Activated naive CD8-positive, alpha-beta T cell treated with anti-CD3 and anti-CD28 coated beads, Interleukin-2, amount 50 U/mL, for 16 hours (primary cell): ENCODE measurements around the gene MAP7D1.
A peak's percentile ranks its signal among the peaks of the same experiment; 100 is the strongest.

Experiments used
- DNase-seq: peaks from one replicate; pipeline ENCODE4 v3.0.0-alpha.2; 2020; ENCODE audit warnings: low read depth, low spot score

Gene MAP7D1

DNA sequence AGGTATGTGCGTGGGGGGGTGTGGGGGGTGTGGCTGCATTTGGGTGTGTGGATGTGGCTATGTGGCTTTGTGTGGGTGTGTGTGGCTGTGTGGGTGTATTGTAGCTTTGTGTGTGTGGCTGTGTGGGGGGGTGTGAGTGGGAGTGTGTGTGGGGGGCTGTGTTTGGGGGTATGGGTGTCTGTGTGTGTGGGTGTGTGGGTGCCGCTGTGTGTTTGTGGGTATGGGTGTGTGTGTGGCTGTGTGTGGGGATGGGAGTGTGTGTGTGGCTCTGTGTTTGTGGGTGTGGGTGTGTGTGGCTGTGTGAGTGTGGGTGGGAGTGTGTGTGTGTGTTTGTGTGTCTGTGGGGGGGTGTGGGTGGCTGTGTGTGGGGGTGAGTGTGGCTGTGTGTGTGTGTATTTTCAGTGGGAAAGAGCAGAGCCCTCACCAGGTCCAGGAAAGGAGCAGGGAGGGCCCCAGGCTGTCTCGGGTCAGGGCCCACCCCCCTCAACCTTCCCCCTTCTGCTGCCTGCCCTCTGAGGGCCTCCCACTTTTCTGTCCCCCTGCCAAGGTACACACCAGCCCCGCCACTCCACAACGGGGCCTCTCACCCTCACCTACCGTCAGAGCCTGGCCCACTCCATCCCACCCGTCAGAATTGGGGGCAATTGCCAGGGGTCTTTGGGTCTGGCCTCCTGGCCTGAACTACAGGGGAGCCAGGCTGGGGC, 29.0 kb upstream of the MAP7D1 start:
- DNase-seq, result no peak

DNA sequence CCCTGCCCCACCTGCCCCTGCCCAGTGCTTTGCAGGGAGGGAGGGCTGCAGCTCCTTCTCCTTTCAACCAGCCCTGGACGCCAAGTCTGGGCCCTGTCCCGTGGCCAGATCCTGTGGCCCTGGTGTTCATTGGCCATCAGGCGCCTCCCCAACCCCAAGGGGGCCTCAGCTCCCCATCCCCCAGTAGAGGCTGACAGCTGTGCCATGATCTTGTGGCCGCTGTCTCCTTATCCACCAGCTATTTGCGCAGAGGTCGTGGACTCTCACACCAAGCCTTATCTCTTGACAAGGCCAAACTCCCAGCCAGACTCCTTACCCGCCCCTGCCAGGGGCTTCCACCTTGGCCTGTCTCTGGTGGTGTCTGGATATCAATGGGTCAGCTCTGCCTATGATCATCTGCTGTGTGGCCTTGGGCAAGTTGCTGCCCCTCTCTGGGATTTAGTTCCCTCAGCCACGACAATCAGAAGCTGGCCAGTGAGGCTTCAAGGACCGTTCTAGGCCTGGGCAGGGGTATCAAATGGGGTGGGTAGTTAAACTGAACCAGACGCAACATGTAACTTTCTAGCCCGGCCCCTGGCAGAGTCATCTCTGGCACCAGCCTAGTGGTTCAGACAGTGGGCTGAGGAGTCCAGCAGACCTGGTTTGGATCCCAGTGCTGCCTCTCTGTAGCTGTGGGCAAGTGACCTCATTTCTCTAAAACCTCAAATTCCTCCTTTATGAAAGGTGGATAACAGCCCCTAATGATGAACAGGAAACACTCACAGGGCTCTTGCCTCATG, 27.6 kb upstream of the MAP7D1 start:
- no peak for DNase-seq

DNA sequence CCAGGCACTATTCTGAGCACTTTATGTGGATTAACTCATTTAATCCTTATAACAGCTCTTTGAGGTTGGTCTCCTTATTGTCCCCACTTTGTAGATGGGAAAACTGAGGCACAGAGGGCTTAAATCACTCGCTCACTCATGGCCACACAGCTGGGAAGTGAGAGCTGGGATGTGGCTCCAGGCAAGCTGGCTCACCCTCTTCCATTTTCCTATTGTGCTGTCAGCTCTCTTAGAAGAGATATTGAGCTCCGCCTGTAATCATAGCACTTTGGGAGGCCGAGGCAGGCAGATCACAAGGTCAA, 27.1 kb upstream of the MAP7D1 start:
- DNase-seq, result no peak

GRCh38 chr1:36132029-36132428, 23.9 kb upstream of the MAP7D1 start:
- DNase-seq, result no peak

DNA sequence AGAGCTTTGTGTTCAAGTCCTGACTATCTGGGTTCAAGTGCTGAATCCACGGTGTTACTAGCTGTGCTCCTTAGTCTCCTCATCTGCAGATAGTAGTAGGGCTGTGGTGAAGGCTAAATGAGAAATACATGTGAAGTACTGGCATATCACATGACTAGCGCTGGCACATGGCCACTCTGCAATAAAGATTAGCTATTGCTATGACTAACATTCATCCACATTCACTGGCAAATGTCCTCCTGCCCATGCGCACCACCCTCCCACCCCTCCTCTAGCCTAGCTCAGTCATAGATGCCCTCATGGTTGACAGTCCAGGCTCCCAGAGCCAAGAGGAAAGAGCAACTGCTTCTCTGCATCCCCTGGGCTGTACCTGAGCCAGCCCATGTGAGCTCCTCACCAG, 22.5 kb upstream of the MAP7D1 start:
- no peak for DNase-seq

GRCh38 chr1:36134031-36134430, 21.9 kb upstream of the MAP7D1 start:
- DNase-seq, result no peak

- no peak for DNase-seq
Measured at GRCh38 chr1:36134505-36135329, 21.2 kb upstream of the MAP7D1 start.

- no peak for DNase-seq
Measured at GRCh38 chr1:36135330-36135667, 20.7 kb upstream of the MAP7D1 start.

- DNase-seq, result no peak
Measured at GRCh38 chr1:36135796-36136195, 20.2 kb upstream of the MAP7D1 start.

GRCh38 chr1:36136535-36136934, 19.4 kb upstream of the MAP7D1 start:
- no peak for DNase-seq

- DNase-seq, result no peak
Measured at GRCh38 chr1:36137226-36137625, 18.7 kb upstream of the MAP7D1 start.

DNA sequence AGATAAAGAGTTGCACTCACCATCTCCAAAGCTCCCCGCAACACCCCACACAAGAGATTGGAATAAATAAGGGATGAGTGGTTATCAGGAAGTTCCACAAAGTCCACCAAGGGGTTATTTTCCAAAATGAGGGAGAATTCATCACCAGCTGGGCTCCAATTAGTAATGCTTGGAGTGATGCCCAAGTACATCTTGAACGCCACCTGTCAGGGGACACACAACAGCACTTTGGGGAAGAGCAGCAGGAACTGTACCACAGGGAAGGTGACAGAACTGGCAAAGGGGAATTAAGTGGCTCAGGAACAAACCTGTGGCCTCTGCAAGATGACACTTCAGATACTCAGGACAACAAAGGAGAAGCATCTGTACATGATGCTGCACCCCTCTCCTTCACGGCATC, 18.2 kb upstream of the MAP7D1 start:
- no peak for DNase-seq

DNA sequence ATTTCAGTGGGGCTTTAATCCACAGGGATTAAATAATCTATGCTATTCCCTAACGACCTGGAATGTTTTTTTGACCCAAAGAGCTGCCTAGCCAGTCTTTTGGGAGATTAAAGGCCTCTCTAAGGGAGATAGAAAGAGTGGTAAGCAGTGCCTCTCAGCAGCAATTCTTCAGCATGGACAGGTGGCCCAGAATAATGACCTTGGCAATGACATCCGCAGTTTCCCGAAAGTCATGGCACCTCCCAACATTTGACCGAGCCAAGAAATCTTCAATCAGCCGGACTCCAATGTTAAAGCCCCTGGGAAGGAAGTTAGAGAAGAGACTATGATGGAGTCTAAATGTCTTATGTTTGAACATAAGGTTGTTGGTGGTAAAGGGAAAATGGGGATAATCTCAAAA, 16.4 kb upstream of the MAP7D1 start:
- no peak for DNase-seq

GRCh38 chr1:36142121-36142520, 13.8 kb upstream of the MAP7D1 start:
- DNase-seq, result no peak

DNA sequence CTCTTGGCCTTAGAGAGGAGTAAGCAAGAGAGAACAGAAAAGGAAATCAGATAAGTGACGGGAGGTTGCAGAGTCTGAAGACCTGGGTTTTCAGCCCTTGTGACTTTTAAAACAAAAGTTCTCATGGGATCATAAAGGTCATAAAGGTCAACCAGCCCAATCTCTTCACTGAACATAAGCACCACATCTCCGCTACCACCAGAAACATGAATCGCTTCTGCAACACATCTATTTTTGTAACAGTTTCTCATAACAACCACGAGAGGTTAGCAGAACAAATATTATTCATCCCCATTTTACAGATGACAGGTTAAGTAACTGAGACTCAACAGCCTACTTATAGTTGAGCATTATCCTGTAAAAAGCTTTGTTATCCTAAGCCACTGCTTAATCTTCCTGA, 12.5 kb upstream of the MAP7D1 start:
- DNase-seq, result no peak

DNA sequence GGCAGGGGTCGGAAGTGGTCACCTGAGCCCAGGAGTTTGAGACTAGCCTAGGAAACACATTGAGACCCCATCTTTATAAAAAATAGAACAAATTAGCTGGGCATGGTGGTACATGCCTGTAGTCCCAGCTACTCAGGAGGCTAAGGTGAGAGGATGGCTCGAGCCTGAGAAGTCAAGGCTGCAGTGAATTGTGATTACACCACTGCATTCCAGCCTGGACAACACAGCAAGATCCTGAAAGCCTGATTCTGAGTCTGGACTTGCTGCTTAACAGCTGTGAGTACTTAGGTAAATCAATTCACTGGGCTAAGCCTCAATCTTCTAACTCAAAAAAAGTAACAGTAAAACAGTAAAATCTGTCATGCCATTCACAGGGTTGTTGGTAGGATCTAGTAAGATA, 11.5 kb upstream of the MAP7D1 start:
- DNase-seq, result no peak

GRCh38 chr1:36148821-36149236, 7.1 kb upstream of the MAP7D1 start:
- no peak for DNase-seq

- DNase-seq, result peak; percentile 99
Measured at GRCh38 chr1:36149237-36149972, 6.6 kb upstream of the MAP7D1 start, which contains the start of gene TRAPPC3. TRAPPC3 (minus strand) TSS chr1:36149486; CDS start chr1:36149378, 108 bp downstream.

- DNase-seq, result no peak
Measured at GRCh38 chr1:36149973-36150295, 6.0 kb upstream of the MAP7D1 start.

GRCh38 chr1:36150296-36151133, 5.4 kb upstream of the MAP7D1 start:
- DNase-seq, result no peak
